HTR-8/SVneo (cell line): ENCODE data around the gene PCDH19.
"Not testable (repeated sequence)": the region's sequence is repeated elsewhere in the genome, so short reads cannot be mapped to it uniquely, and the experiment has no call there.

Experiments used
- DNase-seq: peaks from one replicate; pipeline ENCODE4 v3.0.0; 2011; ENCODE audit warnings: low spot score, mixed read lengths; ENCODE audit not compliant: insufficient read length
- FAIRE-seq: peaks from 2 replicates; lab custom pipeline; 2011; peaks lifted over from hg19 to GRCh38; lab: Jason Lieb, UNC

The PCDH19 gene

GRCh38 chrX:100409610-100410590 is at the start of gene PCDH19:
PCDH19 (minus strand) TSS chrX:100410273; CDS start chrX:100408597, 1,676 bp downstream.
- FAIRE-seq (no peak), DNase-seq (no peak)

GRCh38 chrX:100449696-100450608 is 39.9 kb upstream of the PCDH19 start:
- FAIRE-seq (no peak), DNase-seq (no peak)

GRCh38 chrX:100447655-100448397 is 37.8 kb upstream of the PCDH19 start:
- DNase-seq (peak; percentile 2), FAIRE-seq (no peak)

GRCh38 chrX:100445593-100445992 is 35.5 kb upstream of the PCDH19 start:
- FAIRE-seq: no peak
- no peak for DNase-seq

GRCh38 chrX:100441321-100441720 is 31.2 kb upstream of the PCDH19 start:
- FAIRE-seq: not testable (repeated sequence)

GRCh38 chrX:100440006-100440405 is 29.9 kb upstream of the PCDH19 start:
- FAIRE-seq (no peak), DNase-seq (no peak)

More at GRCh38 chrX:100441321-100441720, 31.2 kb upstream of the PCDH19 start:
- DNase-seq: not testable (repeated sequence)

- no peak for DNase-seq
- no peak for FAIRE-seq
Observed at GRCh38 chrX:100435726-100436125, 25.7 kb upstream of the PCDH19 start.

GRCh38 chrX:100424012-100424411 is 13.9 kb upstream of the PCDH19 start:
- DNase-seq: no peak
- no peak for FAIRE-seq

GRCh38 chrX:100418556-100418955 is 8.5 kb upstream of the PCDH19 start:
- no peak for DNase-seq
- no peak for FAIRE-seq

GRCh38 chrX:100417681-100418080 is 7.6 kb upstream of the PCDH19 start:
- FAIRE-seq (no peak), DNase-seq (no peak)

- FAIRE-seq: no peak
Observed at GRCh38 chrX:100413229-100413628, 3.2 kb upstream of the PCDH19 start.

GRCh38 chrX:100411802-100412715 is 2.0 kb upstream of the PCDH19 start:
- DNase-seq (no peak), FAIRE-seq (no peak)

More at GRCh38 chrX:100413229-100413628, 3.2 kb upstream of the PCDH19 start:
- DNase-seq: peak; percentile 4

- DNase-seq: no peak
Observed at GRCh38 chrX:100410901-100411801, 1.1 kb upstream of the PCDH19 start.

GRCh38 chrX:100408713-100409609 is 1.1 kb downstream of the PCDH19 start:
- DNase-seq (no peak), FAIRE-seq (no peak)

More at GRCh38 chrX:100410901-100411801, 1.1 kb upstream of the PCDH19 start:
- FAIRE-seq: no peak

GRCh38 chrX:100407784-100408712 is 2.0 kb downstream of the PCDH19 start:
- DNase-seq (no peak), FAIRE-seq (no peak)
